HG03139 (cell line): ENCODE results near the gene TEX2.
A peak's percentile ranks its signal among the peaks of the same experiment; 100 is the strongest.
"Not testable (repeated sequence)": the region's sequence is repeated elsewhere in the genome, so short reads cannot be mapped to it uniquely, and the experiment has no call there.

ENCODE experiments used
- ATAC-seq: cut with Tn5 transposase; IDR thresholded peaks from one replicate; pipeline ENCODE4 v1.9.1; 2021; ENCODE audit not compliant: unreplicated experiment

The TEX2 gene

DNA sequence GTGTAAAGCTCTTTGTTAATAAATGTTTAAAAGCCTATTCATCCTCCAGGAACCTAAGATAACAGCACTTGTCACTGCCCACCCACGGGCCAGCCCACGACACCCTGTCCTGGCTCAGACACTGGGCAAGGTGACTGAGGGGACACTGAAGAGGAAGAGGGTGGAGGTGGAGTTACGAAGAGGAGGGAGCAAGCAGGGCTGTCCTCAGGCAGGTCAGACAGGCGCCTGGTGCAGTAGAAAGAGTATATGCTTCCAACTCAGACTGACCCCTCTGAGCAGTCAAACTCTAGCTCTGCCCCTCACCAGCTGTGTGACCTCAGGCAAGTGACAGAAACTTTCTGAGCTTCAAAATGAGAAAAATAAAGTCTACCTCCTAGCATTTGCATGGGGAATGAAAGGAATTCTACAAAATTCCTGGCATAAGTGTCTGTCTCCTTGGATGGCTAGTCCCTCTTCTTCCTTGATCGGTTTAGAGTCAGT lies 22.8 kb downstream of the TEX2 start:
- no peak for ATAC-seq

- ATAC-seq: not testable (repeated sequence)
Observed at GRCh38 chr17:64238449-64238848, 24.6 kb downstream of the TEX2 start.

GRCh38 chr17:64236827-64237403 lies 26.1 kb downstream of the TEX2 start:
- no peak for ATAC-seq

- no peak for ATAC-seq
Observed at GRCh38 chr17:64234961-64235360, 28.1 kb downstream of the TEX2 start.

- ATAC-seq: no peak
Observed at GRCh38 chr17:64232466-64233262, 30.4 kb downstream of the TEX2 start.

GRCh38 chr17:64231567-64232141 lies 31.4 kb downstream of the TEX2 start:
- ATAC-seq: no peak

DNA sequence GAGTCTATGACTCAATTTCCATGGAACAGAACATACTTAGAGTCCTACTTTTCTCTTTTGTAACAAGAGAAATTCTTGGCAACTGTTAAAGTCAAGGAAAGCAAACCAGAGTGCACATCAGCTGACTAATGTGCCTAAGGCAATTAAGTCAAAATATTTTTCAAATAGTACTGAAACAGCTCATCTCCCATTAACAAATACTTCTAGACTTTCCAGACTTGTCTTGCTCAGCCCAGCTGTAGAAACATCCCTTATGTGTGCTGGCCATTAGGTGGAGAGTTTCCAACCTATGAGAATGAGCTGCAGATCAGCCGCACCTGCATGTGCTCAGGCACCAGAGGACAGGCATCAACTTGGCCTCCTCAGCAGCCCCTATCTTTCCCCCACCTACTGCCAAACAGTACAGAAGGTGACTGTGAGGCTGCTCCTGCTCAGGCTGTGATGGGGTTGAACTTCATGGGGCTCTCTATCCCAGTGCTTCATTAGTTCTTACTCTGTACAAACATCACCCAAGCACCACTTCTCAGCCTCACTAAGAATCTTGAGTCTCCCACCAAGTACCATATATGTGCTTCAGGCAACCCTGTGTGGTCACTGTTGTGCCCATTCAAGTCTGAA lies 32.2 kb downstream of the TEX2 start:
- ATAC-seq: no peak

- no peak for ATAC-seq
Observed at GRCh38 chr17:64229815-64230728, 33.0 kb downstream of the TEX2 start.

DNA sequence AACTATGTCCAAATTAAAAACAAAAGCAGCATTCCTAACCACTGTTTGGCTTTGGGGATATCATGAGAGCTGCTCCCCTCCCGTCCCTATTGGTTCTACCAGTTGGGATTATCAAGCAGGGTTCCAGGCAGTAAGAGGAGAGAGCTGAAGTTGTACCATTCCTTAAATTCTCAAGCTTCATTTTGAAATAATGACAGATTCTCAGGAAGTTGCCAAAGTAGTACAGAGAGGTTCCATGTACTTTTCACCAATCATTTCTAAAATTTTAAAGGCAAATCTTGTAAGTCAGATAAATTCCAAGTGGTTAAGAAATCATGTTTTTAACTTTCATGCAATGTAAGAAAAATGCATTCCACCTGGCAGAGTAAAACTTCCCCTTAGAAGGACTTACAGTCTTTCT lies 36.9 kb downstream of the TEX2 start:
- no peak for ATAC-seq

GRCh38 chr17:64225410-64225809 lies 37.6 kb downstream of the TEX2 start:
- no peak for ATAC-seq

- no peak for ATAC-seq
Observed at GRCh38 chr17:64223931-64224629, 39.0 kb downstream of the TEX2 start.

DNA sequence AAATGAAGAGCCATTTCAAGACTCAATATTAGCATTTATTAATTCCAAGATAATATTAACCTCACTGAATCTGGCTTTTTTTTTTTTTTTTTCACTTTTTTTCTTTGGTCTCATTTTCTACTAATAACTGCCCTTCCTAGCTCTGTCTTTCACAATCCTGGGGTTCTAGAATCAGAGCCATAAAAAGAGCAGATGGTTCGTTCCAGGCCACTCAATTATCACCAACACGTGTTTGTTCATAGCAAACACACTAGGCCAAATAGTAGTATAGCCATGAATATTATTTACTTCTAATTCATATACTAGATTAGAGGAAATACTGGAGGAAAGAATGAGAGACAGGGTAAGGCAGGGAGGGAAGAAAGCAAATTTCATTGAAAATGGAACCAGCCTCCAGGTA lies 39.8 kb downstream of the TEX2 start:
- ATAC-seq: no peak

GRCh38 chr17:64221679-64222078 lies 41.4 kb downstream of the TEX2 start:
- no peak for ATAC-seq

DNA sequence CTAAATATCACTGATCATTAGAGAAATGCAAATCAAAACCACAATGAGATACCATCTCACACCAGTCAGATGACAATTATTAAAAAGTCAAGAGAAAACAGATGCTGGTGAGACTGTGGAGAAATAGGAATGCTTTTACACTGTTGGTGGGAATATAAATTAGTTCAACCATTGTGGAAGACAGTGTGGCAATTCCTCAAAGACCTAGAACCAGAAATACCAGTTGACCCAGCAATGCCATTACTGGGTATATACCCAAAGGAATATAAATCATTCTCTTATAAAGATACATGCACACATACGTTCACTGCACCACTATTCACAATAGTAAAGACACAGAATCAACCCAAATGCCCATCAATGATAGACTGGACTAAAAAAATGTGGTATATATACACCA lies 42.5 kb downstream of the TEX2 start:
- ATAC-seq: not testable (repeated sequence)

- ATAC-seq: no peak
Observed at GRCh38 chr17:64219571-64219970, 43.5 kb downstream of the TEX2 start.

DNA sequence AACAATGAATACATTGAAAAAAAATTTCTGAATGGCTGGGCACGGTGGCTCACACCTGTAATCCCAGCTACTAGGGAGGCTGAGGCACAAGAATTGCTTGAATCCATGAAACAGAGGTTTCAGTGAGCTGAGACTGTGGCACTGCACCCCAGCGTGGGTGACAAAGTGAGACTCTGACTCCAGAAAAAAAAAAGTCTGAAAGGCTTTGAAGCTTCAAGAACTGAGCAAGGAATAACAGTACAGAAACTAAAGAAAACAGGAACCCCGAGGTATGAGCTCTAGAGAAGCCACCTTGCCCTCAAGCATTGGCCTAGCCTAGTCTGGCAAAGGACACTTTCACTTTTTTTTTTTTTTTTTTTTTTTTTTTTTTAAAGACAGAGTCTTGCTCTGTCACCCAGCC lies 45.0 kb downstream of the TEX2 start:
- no peak for ATAC-seq

DNA sequence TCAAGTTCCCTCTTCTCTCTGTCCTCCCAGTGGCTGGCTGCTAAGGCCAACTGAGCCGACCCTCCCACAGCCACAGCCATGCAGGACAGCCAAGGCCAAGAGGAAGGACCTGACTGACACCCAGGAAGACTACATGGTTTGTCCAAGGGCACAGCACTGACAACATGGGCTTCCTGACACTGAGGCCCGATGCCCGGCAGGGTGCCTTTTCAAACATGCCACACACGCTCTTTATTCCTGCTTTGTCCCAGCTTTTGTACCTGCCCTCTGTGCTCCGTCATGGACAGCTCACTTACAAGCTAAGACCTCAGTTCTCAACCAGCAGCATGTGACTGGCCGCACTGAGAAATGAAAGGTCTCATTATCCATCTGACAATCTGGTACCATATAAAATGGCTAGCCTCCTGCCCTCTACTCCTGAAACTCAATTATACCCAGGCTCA lies 45.8 kb downstream of the TEX2 start:
- no peak for ATAC-seq

DNA sequence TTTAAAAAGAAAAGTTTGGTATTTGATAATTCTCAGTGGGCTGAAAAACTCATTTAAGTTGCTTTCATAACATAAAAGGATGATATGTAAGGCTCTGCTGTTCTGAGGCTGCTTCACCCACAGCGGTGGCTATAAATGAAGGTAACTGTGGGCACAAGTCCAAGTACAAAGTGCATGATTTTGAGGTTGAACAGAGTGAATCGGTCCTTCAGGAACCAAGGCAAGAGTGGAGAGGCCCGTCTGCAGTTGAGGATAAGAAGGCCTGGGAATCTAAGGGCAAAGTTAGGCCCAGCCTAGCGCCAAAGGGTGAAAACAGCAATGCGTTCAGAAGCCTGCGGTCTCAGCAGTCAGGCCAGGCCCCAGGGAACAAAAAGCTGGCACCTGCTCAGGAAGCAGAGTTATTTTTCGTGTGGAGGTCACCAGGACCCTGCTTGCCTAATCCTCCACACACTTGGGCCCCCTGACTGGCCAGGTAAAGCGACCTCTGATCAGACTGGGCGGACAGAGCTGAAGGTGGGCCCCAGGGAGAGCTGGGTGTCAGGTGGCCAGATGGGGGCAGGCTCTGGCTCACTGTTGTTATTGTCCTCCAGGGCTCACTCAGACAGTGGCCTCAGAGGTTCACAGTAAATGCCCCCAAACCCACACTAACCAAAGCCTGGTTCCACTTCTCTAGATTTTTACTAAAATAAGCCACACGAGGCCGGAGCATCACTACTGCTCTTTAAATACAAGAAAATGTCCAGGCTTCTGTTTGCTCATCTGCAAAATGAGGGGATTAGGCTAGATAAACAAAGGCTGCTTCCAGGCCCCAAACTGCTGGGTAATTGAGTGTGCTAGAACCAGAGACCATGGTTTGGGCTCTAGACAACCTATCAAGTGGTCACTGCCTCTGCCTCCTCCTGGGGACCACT lies 46.5 kb downstream of the TEX2 start:
- peak; percentile 71 for ATAC-seq

DNA sequence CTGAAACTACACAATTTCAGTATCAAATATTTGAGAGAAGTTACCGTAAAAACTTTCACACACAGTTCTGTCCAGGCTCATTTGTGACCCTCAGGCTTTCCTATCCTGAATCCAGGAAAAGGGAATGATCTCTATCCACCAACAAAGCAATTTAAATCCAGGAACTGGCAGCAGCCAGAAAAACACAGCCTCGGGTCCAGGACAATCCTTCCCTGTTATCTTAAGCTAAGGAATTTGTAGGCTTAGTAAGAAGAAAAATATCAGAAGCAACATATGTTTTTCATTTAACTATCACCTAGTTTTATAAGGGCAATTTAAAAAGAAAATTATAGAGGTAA lies 47.1 kb downstream of the TEX2 start:
- no peak for ATAC-seq
